Sigmoid colon (tissue), 7 donors: ENCODE data around the gene MORF4L2. TPM values are rescaled to one million over a fixed set of nuclear protein-coding genes. Genes with fewer than 3 reads are reported as not detected.
"Not testable (repeated sequence)": the region's sequence is repeated elsewhere in the genome, so short reads cannot be mapped to it uniquely, and the experiment has no call there.

Source experiments
- DNase-seq: peaks from one replicate; pipeline ENCODE4 v3.0.0-alpha.2; 2019
- H3K27ac ChIP-seq, 4 donors: fragments of 200-600 bp; sonication (generic); one replicate each; pipeline ENCODE4 v1.5.1; 2016 to 2019; ENCODE audit warnings: mild to moderate bottlenecking in 1 of 4
- H3K27me3 ChIP-seq, 3 donors: fragments of 200-600 bp; sonication (generic); one replicate each; pipeline ENCODE4 v1.5.1; 2019; ENCODE audit warnings: mild to moderate bottlenecking in 1 of 3
- H3K36me3 ChIP-seq, 4 donors: fragments of 200-600 bp; sonication (generic); one replicate each; pipeline ENCODE4 v1.5.1; 2016 to 2019
- H3K4me1 ChIP-seq, 4 donors: fragments of 200-600 bp; sonication (generic); one replicate each; pipeline ENCODE4 v1.5.1; 2017 to 2019
- H3K4me3 ChIP-seq, 4 donors: fragments of 200-600 bp; sonication (generic); one replicate each; pipeline ENCODE4 v1.5.1; 2017 to 2019; ENCODE audit warnings: mild to moderate bottlenecking in 2 of 4, moderate library complexity in 1 of 4
- H3K9me3 ChIP-seq, 4 donors: fragments of 200-600 bp in 3 of 4; sonication (generic) in 3 of 4; one replicate each; pipeline versions ENCODE4 v1.5.1 to v1.6.1; 2013 to 2019
- EP300 ChIP-seq, 4 donors: sonication (generic); formaldehyde crosslinking; IDR thresholded peaks; one replicate each; pipeline ENCODE4 v1.6.1; 2017; ENCODE audit warnings: antibody characterized with exemption in 4 of 4
- POLR2A ChIP-seq, 2 donors: fragments of 450-650 bp; IDR thresholded peaks; one replicate each; pipeline ENCODE4 v1.6.1; 2016; ENCODE audit warnings: antibody characterized with exemption in 2 of 2, mild to moderate bottlenecking in 2 of 2, moderate library complexity in 2 of 2
- POLR2AphosphoS5 ChIP-seq, 4 donors: sonication (generic); formaldehyde crosslinking; IDR thresholded peaks; one replicate each; pipeline ENCODE4 v1.6.1; 2017; ENCODE audit warnings: antibody characterized with exemption in 4 of 4
- WGBS, 2 donors: extraction: QIAGEN DNeasy Blood & Tissue Kit; methylation state at CpG; one replicate each; pipeline ENCODE4 v1.1.7; 2013; 5-methylcytosine and 5-hydroxymethylcytosine counted together
- intact Hi-C: fragments of 100-400 bp; cut with DNase I; formaldehyde crosslinking; loops from one replicate; pipeline ENCODE4 v1.15.1; 2023
- polyA plus RNA-seq, 3 donors: library from polyadenylated mRNA; stranded (reverse); fragments of 200-250 nt; gene quantifications; one replicate each; pipeline ENCODE4 v1.2.3, GENCODE V29; 2013
- total RNA-seq, 4 donors: library from RNA; depleted of rRNA; stranded (reverse); fragments of >200 nt; gene quantifications; one replicate each; pipeline ENCODE4 v1.1.0, GENCODE V29; 2016
- TF ChIP-seq, protein P1 (sequence below), 4 experiments: fragments of 450-650 bp in 3 of 4; fragments of 200-600 bp in 1 of 4; IDR thresholded peaks; one replicate each; pipeline ENCODE4 v1.5.1; 2016 to 2019; ENCODE audit warnings: antibody characterized with exemption in 4 of 4, mild to moderate bottlenecking in 3 of 4, moderate library complexity in 2 of 4
- donor health status: healthy with polysubstance abuse.
- donor health status: Bipolar disorder and iron deficiency.
- donor health status: healthy.

MORF4L2 gene
- total and polyA plus RNA-seq, 7 donors, result 171 to 255 (median 215) TPM

GRCh38 chrX:103674531-103675454 is 11.7 kb downstream of the MORF4L2 start:
- Histone ChIP-seq H3K36me3 (peaks cover 0 to 24% (median 0%) of the 10 kb centered on the region in 4 donors), H3K4me1 (no peaks in the 10 kb centered on the region), H3K4me3 (no peak overlapping the region), H3K27ac (no peak overlapping the region), H3K27me3 (no peaks in the 10 kb centered on the region), H3K9me3 (no peaks in the 10 kb centered on the region)
- TF ChIP-seq POLR2A (IDR thresholded peaks at IDR 0.05) (no peak), POLR2AphosphoS5 (IDR thresholded peaks at IDR 0.05) (no peak), EP300 (IDR thresholded peaks at IDR 0.05) (no peak)
- TF ChIP-seq, protein P1, sequence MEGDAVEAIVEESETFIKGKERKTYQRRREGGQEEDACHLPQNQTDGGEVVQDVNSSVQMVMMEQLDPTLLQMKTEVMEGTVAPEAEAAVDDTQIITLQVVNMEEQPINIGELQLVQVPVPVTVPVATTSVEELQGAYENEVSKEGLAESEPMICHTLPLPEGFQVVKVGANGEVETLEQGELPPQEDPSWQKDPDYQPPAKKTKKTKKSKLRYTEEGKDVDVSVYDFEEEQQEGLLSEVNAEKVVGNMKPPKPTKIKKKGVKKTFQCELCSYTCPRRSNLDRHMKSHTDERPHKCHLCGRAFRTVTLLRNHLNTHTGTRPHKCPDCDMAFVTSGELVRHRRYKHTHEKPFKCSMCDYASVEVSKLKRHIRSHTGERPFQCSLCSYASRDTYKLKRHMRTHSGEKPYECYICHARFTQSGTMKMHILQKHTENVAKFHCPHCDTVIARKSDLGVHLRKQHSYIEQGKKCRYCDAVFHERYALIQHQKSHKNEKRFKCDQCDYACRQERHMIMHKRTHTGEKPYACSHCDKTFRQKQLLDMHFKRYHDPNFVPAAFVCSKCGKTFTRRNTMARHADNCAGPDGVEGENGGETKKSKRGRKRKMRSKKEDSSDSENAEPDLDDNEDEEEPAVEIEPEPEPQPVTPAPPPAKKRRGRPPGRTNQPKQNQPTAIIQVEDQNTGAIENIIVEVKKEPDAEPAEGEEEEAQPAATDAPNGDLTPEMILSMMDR (IDR thresholded peaks at IDR 0.05), result no peak
- 86 to 87% methylated on average over 8 of the region's 8 CpGs for WGBS, 2 donors
- no peak for DNase-seq
- intact Hi-C loops, result no loop called here

- Histone ChIP-seq H3K9me3 (no peaks in the 10 kb centered on the region), H3K4me3 (no peak overlapping the region), H3K4me1 (no peaks in the 10 kb centered on the region), H3K36me3 (no peaks in the 10 kb centered on the region), H3K27ac (no peak overlapping the region), H3K27me3 (no peaks in the 10 kb centered on the region)
- DNase-seq, result no peak
- no peak for TF ChIP-seq POLR2AphosphoS5 (IDR thresholded peaks at IDR 0.05)
- TF ChIP-seq EP300 (IDR thresholded peaks at IDR 0.05), result no peak
- TF ChIP-seq POLR2A (IDR thresholded peaks at IDR 0.05), result no peak
- TF ChIP-seq, protein P1 (IDR thresholded peaks at IDR 0.05), result no peak
- 81 to 86% methylated on average over 1 of the region's 1 CpG for WGBS, 2 donors
- intact Hi-C loops, result no loop called here
Measured at GRCh38 chrX:103669745-103670144, 16.8 kb downstream of the MORF4L2 start.

DNA sequence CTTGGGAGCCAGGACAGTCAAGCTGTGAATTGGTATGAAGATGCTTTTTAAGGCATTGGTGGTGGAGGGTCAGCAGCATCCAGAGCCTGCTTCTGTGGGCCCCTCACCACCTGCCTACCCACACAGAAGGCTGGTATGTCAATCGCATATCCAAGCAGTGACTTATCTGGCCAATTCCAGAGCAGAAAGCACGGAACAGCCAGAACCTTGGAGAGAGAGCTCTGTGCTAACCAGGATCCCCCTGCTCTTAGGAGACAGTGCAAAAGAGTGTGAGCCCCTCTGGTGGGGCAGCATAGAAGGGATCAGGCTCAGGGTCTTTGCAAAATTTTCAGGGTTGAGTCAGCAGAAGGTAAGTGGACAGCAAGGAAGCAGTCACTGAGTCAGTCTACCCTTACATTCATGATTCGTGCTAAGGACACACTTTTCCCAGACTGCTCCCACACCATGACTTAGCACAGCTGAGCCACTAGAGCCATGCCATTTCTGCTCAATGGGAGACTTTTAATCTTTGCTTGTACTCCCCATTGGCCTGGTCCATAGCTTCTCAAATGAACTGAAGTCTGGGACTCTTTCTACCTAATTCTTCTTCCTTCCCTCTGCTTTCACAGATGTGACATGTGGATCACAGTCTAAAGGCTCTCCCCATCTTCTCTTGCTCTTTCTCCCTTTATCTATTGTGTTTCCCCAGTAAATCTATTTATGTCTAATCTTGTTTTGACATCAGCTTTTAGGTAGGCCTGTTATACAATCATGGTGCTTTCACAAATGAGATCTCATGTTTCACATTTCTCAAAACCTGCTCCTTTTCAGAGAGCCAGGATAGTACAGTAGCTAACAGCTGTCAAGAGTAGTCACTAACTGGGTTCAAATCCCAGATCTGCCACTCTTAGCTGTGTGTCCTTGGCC is 20.0 kb downstream of the MORF4L2 start:
- no peak overlapping the region for H3K4me3 ChIP-seq
- TF ChIP-seq, protein P1 (IDR thresholded peaks at IDR 0.05), result no peak
- TF ChIP-seq POLR2AphosphoS5 (IDR thresholded peaks at IDR 0.05) (no peak), POLR2A (IDR thresholded peaks at IDR 0.05) (no peak), EP300 (IDR thresholded peaks at IDR 0.05) (no peak)
- no peak for DNase-seq
- H3K4me1 ChIP-seq, result no peaks in the 10 kb centered on the region
- no peaks in the 10 kb centered on the region for H3K36me3 ChIP-seq
- WGBS, 2 donors, result 94 to 97% methylated on average over 3 of the region's 3 CpGs
- no peaks in the 10 kb centered on the region for H3K9me3 ChIP-seq
- H3K27ac ChIP-seq, result no peak overlapping the region
- H3K27me3 ChIP-seq, result no peaks in the 10 kb centered on the region
- intact Hi-C loops, result no loop called here

GRCh38 chrX:103663981-103664762 is 22.3 kb downstream of the MORF4L2 start:
- Histone ChIP-seq H3K4me1 (no peaks in the 10 kb centered on the region), H3K36me3 (no peaks in the 10 kb centered on the region), H3K27me3 (no peaks in the 10 kb centered on the region), H3K27ac (no peak overlapping the region), H3K4me3 (no peak overlapping the region), H3K9me3 (no peaks in the 10 kb centered on the region)
- WGBS, 2 donors, result 27 to 41% methylated on average over 23 of the region's 23 CpGs
- no peak for TF ChIP-seq POLR2AphosphoS5 (IDR thresholded peaks at IDR 0.05)
- TF ChIP-seq EP300 (IDR thresholded peaks at IDR 0.05), result no peak
- TF ChIP-seq, protein P1 (IDR thresholded peaks at IDR 0.05), result no peak
- no peak for TF ChIP-seq POLR2A (IDR thresholded peaks at IDR 0.05)
- no peak for DNase-seq
- intact Hi-C loops, result no loop called here

GRCh38 chrX:103659460-103659859 is 27.0 kb downstream of the MORF4L2 start:
- H3K4me1 ChIP-seq, H3K9me3 ChIP-seq, H3K27me3 ChIP-seq, H3K4me3 ChIP-seq, DNase-seq, H3K36me3 ChIP-seq, intact Hi-C loops, H3K27ac ChIP-seq: not testable (repeated sequence)
- WGBS, 2 donors, result 73 to 93% methylated on average over 2 of the region's 2 CpGs
